IMR-90 (cell line): ENCODE measurements around the gene SLC26A8.

Experiments
- CTCF ChIP-seq: conservative IDR thresholded peaks from 2 replicates; pipeline ENCODE4 v1.5.1; 2012; ENCODE audit warnings: mild to moderate bottlenecking, low read depth, low read length, improper control_type of control experiment
- FOS ChIP-seq: fragments of 150-350 bp; IDR thresholded peaks from 2 replicates; pipeline ENCODE4 v1.6.1; 2016; ENCODE audit warnings: low read depth, low read length
- POLR2A ChIP-seq: IDR thresholded peaks from 2 replicates; pipeline ENCODE4 v1.6.1; 2012; ENCODE audit warnings: mild to moderate bottlenecking, low read depth, low read length

GRCh38 chr6:36020154-36020553 is 4.3 kb downstream of the SLC26A8 start:
- TF ChIP-seq CTCF (no peak), POLR2A (no peak), FOS (no peak)
